Neural progenitor cell (in vitro differentiated cells): ENCODE data around the gene GFI1.

Experiments
- CTCF ChIP-seq: fragments of 200-600 bp; sonication (generic); IDR thresholded peaks from 2 replicates; pipeline ENCODE4 v1.5.1; 2017; ENCODE audit warnings: antibody characterized with exemption, mild to moderate bottlenecking
- EZH2 ChIP-seq: fragments of 200-600 bp; sonication (generic); IDR thresholded peaks from 2 replicates; pipeline ENCODE4 v1.6.1; 2017; ENCODE audit warnings: antibody characterized with exemption, mild to moderate bottlenecking, moderate library complexity
- EZH2phosphoT487 ChIP-seq: fragments of 200-600 bp; sonication (generic); IDR thresholded peaks from 2 replicates; pipeline ENCODE4 v1.6.1; 2017; ENCODE audit warnings: antibody characterized with exemption

DNA sequence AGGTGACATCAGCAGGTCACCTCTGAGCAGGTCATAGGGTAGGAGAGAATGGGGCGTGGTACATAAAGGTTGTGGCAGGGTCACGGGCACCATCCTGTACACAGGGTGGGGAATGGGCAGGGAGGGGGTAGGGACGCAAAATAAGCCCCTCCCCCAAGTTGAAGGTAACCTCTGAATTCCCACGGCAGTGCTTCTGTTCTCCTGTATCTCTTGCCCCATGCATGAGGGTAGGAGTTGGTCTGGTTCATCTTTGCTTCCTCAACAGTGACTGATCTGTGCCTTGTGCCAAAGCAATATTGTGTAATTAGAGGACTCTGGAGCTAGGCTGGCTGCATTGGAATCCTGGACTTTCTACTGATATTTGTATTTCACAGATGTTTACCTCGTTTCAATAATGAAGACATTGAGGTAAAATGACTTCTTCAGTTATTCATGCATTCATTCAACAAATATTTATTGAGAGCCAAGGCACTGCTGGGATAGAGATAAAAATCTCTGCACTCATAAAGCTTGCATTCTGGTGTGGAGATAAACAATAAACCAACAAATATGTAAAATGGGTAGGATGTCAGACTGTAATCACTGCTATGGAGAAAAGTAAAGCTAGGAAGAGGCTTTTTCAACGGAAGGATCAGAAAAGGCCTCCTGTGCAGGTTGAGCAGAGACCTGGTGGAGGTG lies 18.4 kb upstream of the GFI1 start:
- no peak for TF ChIP-seq CTCF
- TF ChIP-seq EZH2 = no peak
- TF ChIP-seq EZH2phosphoT487 = no peak
